Mammary epithelial cell (primary cell): ENCODE measurements around the gene DENND4C.

Experiments
- EZH2 ChIP-seq: IDR thresholded peaks from 2 replicates; pipeline ENCODE4 v1.6.1; 2012; ENCODE audit warnings: low read length, inconsistent platforms, borderline replicate concordance
- TF ChIP-seq, protein P1 (sequence below), 2 donors: IDR thresholded peaks in 1 of 2; conservative IDR thresholded peaks in 1 of 2; 2 replicates each; pipeline ENCODE4 v1.5.1; 2011 to 2012; ENCODE audit warnings: inconsistent platforms in 2 of 2, low read length in 2 of 2, mild to moderate bottlenecking in 2 of 2, control low read depth in 1 of 2, low read depth in 1 of 2; ENCODE audit not compliant: insufficient read depth in 1 of 2; ENCODE audit errors: extremely low read depth in 1 of 2

GRCh38 chr9:19386502-19387044 lies 156.1 kb downstream of the DENND4C start:
- TF ChIP-seq, protein P1, sequence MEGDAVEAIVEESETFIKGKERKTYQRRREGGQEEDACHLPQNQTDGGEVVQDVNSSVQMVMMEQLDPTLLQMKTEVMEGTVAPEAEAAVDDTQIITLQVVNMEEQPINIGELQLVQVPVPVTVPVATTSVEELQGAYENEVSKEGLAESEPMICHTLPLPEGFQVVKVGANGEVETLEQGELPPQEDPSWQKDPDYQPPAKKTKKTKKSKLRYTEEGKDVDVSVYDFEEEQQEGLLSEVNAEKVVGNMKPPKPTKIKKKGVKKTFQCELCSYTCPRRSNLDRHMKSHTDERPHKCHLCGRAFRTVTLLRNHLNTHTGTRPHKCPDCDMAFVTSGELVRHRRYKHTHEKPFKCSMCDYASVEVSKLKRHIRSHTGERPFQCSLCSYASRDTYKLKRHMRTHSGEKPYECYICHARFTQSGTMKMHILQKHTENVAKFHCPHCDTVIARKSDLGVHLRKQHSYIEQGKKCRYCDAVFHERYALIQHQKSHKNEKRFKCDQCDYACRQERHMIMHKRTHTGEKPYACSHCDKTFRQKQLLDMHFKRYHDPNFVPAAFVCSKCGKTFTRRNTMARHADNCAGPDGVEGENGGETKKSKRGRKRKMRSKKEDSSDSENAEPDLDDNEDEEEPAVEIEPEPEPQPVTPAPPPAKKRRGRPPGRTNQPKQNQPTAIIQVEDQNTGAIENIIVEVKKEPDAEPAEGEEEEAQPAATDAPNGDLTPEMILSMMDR (conservative IDR thresholded peaks at IDR 0.05 in 1 of 2, IDR thresholded peaks at IDR 0.05 in 1 of 2; ENCODE audit: extremely low read depth in 1 of 2, insufficient read depth in 1 of 2, low read depth in 1 of 2, low read length in 2 of 2), result no peak
- TF ChIP-seq EZH2, result no peak
